Neural cell (in vitro differentiated cells): Measurements from ENCODE around the gene PTPRR. TPM values are rescaled to one million over a fixed set of nuclear protein-coding genes. Genes with fewer than 3 reads are reported as not detected.

Experiments used
- H2AFZ ChIP-seq: fragments of 200-600, 300-800 bp; sonication (generic), shearing (Covaris generic); 2 replicates; pipeline ENCODE4 v1.6.0; 2014; ENCODE audit warnings: low read depth, mild to moderate bottlenecking, antibody characterized with exemption, low read length, moderate library complexity
- H3F3A ChIP-seq: fragments of 200-600 bp; shearing (Covaris generic); 2 replicates; pipeline ENCODE4 v1.6.1; 2016; ENCODE audit warnings: mild to moderate bottlenecking, moderate library complexity, mixed read lengths, antibody characterized with exemption, low read length; ENCODE audit not compliant: insufficient read depth, poor library complexity, severe bottlenecking
- H3K27ac ChIP-seq: fragments of 200-600, 300-800 bp; sonication (generic), shearing (Covaris generic); 2 replicates; pipeline ENCODE4 v1.5.1; 2014; ENCODE audit warnings: mild to moderate bottlenecking, low read length, moderate library complexity
- H3K27me3 ChIP-seq: fragments of 300-800, 200-600 bp; sonication (generic), shearing (Covaris generic); 2 replicates; pipeline ENCODE4 v1.6.0; 2014; ENCODE audit warnings: mild to moderate bottlenecking, low read depth, low read length, moderate library complexity; ENCODE audit not compliant: insufficient read depth
- H3K36me3 ChIP-seq: fragments of 300-800, 200-600 bp; sonication (generic), shearing (Covaris generic); 2 replicates; pipeline ENCODE4 v1.5.1; 2014; ENCODE audit warnings: mild to moderate bottlenecking, antibody characterized with exemption, low read length, moderate library complexity; ENCODE audit not compliant: insufficient read depth
- H3K4me2 ChIP-seq: fragments of 300-800, 200-600 bp; sonication (generic), shearing (Covaris generic); 2 replicates; pipeline ENCODE4 v1.6.0; 2014; ENCODE audit warnings: mild to moderate bottlenecking, low read length
- H3K4me3 ChIP-seq: fragments of 300-800, 200-600 bp; sonication (generic), shearing (Covaris generic); 2 replicates; pipeline ENCODE4 v1.5.1; 2014; ENCODE audit warnings: mild to moderate bottlenecking, low read length, moderate library complexity
- H3K79me2 ChIP-seq: fragments of 200-600 bp; shearing (Covaris generic); replicated peaks from 2 replicates; pipeline ENCODE4 v1.6.0; 2014; ENCODE audit warnings: mild to moderate bottlenecking, low read length, moderate library complexity; ENCODE audit not compliant: insufficient read depth
- H3K9ac ChIP-seq: fragments of 300-800, 200-600 bp; sonication (generic), shearing (Covaris generic); 2 replicates; pipeline ENCODE4 v1.6.1; 2016; ENCODE audit warnings: mild to moderate bottlenecking, low read length, mixed read lengths
- H3K9me2 ChIP-seq: fragments of 200-600 bp; shearing (Covaris generic); 2 replicates; pipeline ENCODE4 v1.6.1; 2016; ENCODE audit warnings: mild to moderate bottlenecking, low read length, mixed read lengths; ENCODE audit not compliant: insufficient read depth
- H3K9me3 ChIP-seq: fragments of 200-600, 300-800 bp; sonication (generic), shearing (Covaris generic); 2 replicates; pipeline ENCODE4 v1.6.1; 2016; ENCODE audit warnings: mild to moderate bottlenecking, mixed run types, low read length, moderate library complexity, mixed read lengths
- H4K20me1 ChIP-seq: fragments of 200-600 bp; shearing (Covaris generic); 2 replicates; pipeline ENCODE4 v1.6.1; 2016; ENCODE audit warnings: mild to moderate bottlenecking, mixed run types; ENCODE audit not compliant: insufficient read depth
- EP300 ChIP-seq: fragments of 450-650 bp; conservative IDR thresholded peaks from 2 replicates; pipeline ENCODE4 v1.6.1; 2014; ENCODE audit warnings: antibody characterized with exemption, mild to moderate bottlenecking, moderate library complexity; ENCODE audit not compliant: poor library complexity, severe bottlenecking
- EZH2 ChIP-seq: fragments of 200-600, 300-800 bp; shearing (Covaris generic), sonication (generic); IDR thresholded peaks from 2 replicates; pipeline ENCODE4 v1.6.1; 2014; ENCODE audit warnings: antibody characterized with exemption, low read length, borderline replicate concordance, mild to moderate bottlenecking; ENCODE audit not compliant: insufficient read depth, poor library complexity, severe bottlenecking
- MXI1 ChIP-seq: fragments of 450-650 bp; conservative IDR thresholded peaks from 2 replicates; pipeline ENCODE4 v1.6.1; 2014; ENCODE audit warnings: antibody characterized with exemption, mild to moderate bottlenecking; ENCODE audit not compliant: poor library complexity, severe bottlenecking
- POLR2AphosphoS5 ChIP-seq: IDR thresholded peaks from 2 replicates; pipeline ENCODE4 v1.6.1; 2012
- RAD21 ChIP-seq: fragments of 450-650 bp; conservative IDR thresholded peaks from 2 replicates; pipeline ENCODE4 v1.6.1; 2014; ENCODE audit warnings: antibody characterized with exemption, mild to moderate bottlenecking, moderate library complexity
- REST ChIP-seq: IDR thresholded peaks from 2 replicates; pipeline ENCODE4 v1.6.1; 2012; ENCODE audit warnings: borderline replicate concordance
- SMC3 ChIP-seq: fragments of 450-650 bp; conservative IDR thresholded peaks from 2 replicates; pipeline ENCODE4 v1.6.1; 2014; ENCODE audit warnings: antibody characterized with exemption, mild to moderate bottlenecking, moderate library complexity; ENCODE audit not compliant: poor library complexity
- TAF1 ChIP-seq: IDR thresholded peaks from 2 replicates; pipeline ENCODE4 v1.6.1; 2012; ENCODE audit warnings: low read depth
- polyA plus RNA-seq: library from polyadenylated mRNA; depleted of rRNA; stranded (reverse); fragments of >200 nt; gene quantifications from 2 replicates; pipeline ENCODE4 v1.2.3, GENCODE V29; 2014
- TF ChIP-seq, protein P1 (sequence below): fragments of 450-650 bp; IDR thresholded peaks from 2 replicates; pipeline ENCODE4 v1.5.1; 2014; ENCODE audit warnings: antibody characterized with exemption, mild to moderate bottlenecking, moderate library complexity; ENCODE audit not compliant: poor library complexity, severe bottlenecking

Gene PTPRR
- polyA plus RNA-seq, 1 donor from 2014 or later: 2.2 TPM

- no peaks in the 10 kb centered on the region for H3F3A ChIP-seq
- H3K9ac ChIP-seq: no peak overlapping the region
- no peaks in the 10 kb centered on the region for H3K9me3 ChIP-seq
- H4K20me1 ChIP-seq: no peaks in the 10 kb centered on the region
- no peak overlapping the region for H3K4me3 ChIP-seq
- H3K9me2 ChIP-seq: no peaks in the 10 kb centered on the region
- H2AFZ ChIP-seq: no peak overlapping the region
- TF ChIP-seq REST (no peak), TAF1 (no peak), RAD21 (no peak), MXI1 (no peak), EZH2 (no peak), EP300 (no peak), SMC3 (no peak), POLR2AphosphoS5 (no peak)
- TF ChIP-seq, protein P1, sequence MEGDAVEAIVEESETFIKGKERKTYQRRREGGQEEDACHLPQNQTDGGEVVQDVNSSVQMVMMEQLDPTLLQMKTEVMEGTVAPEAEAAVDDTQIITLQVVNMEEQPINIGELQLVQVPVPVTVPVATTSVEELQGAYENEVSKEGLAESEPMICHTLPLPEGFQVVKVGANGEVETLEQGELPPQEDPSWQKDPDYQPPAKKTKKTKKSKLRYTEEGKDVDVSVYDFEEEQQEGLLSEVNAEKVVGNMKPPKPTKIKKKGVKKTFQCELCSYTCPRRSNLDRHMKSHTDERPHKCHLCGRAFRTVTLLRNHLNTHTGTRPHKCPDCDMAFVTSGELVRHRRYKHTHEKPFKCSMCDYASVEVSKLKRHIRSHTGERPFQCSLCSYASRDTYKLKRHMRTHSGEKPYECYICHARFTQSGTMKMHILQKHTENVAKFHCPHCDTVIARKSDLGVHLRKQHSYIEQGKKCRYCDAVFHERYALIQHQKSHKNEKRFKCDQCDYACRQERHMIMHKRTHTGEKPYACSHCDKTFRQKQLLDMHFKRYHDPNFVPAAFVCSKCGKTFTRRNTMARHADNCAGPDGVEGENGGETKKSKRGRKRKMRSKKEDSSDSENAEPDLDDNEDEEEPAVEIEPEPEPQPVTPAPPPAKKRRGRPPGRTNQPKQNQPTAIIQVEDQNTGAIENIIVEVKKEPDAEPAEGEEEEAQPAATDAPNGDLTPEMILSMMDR: no peak
- H3K79me2 ChIP-seq: no peaks in the 10 kb centered on the region
- no peak overlapping the region for H3K4me2 ChIP-seq
- H3K27me3 ChIP-seq: no peaks in the 10 kb centered on the region
- no peak overlapping the region for H3K27ac ChIP-seq
- no peaks in the 10 kb centered on the region for H3K36me3 ChIP-seq
These were observed 39.9 kb upstream of the PTPRR start for GRCh38 chr12:70960484-70960883.

GRCh38 chr12:70955415-70955814 lies 34.9 kb upstream of the PTPRR start:
- no peaks in the 10 kb centered on the region for H4K20me1 ChIP-seq
- TF ChIP-seq TAF1 (no peak), SMC3 (no peak), RAD21 (no peak), MXI1 (no peak), EP300 (no peak)
- TF ChIP-seq, protein P1: no peak
- H3K4me3 ChIP-seq: no peak overlapping the region
- H3K27ac ChIP-seq: no peak overlapping the region
- H3K4me2 ChIP-seq: no peak overlapping the region
- H3K36me3 ChIP-seq: no peaks in the 10 kb centered on the region
- H3K27me3 ChIP-seq: no peaks in the 10 kb centered on the region
- no peaks in the 10 kb centered on the region for H3F3A ChIP-seq
- no peak overlapping the region for H2AFZ ChIP-seq
- H3K9ac ChIP-seq: no peak overlapping the region
- no peaks in the 10 kb centered on the region for H3K79me2 ChIP-seq
- H3K9me2 ChIP-seq: no peaks in the 10 kb centered on the region
- no peaks in the 10 kb centered on the region for H3K9me3 ChIP-seq
